ENCODE measurements around the gene PPA1. TPM values are rescaled to one million over a fixed set of nuclear protein-coding genes. Genes with fewer than 3 reads are reported as not detected.

PPA1 gene
- total RNA-seq, 2 experiments from 2014 or later: 357 to 368 TPM

- POLR2A ChIA-PET: interaction anchor here (1.0 to 4.8 kb wide), 9 partner anchors 9 to 234 kb away, joined by 3 to 38 read pairs (median 7); partner anchors contain the start of genes EIF4EBP2, PPA1 and TYSND1
- H3K36me3 Mint-ChIP-seq (ENCODE audit: low read depth): peaks cover 35% of the 10 kb centered on the region
- H3K4me1 Mint-ChIP-seq (ENCODE audit: low read depth): peaks cover 60% of the 10 kb centered on the region
- peak overlapping the region; percentile 92 for H3K4me3 Mint-ChIP-seq
- peak overlapping the region; percentile 96 for H3K27ac Mint-ChIP-seq
- no peaks in the 10 kb centered on the region for H3K27me3 Mint-ChIP-seq
- intact Hi-C loops (cut with micrococcal nuclease): no loop called here
- peak; percentile 45 for DNase-seq
- no peaks in the 10 kb centered on the region for H3K9me3 Mint-ChIP-seq
- CTCF ChIA-PET: interaction anchor here (1.0 to 6.0 kb wide), 8 partner anchors 15 to 209 kb away, joined by 3 to 60 read pairs (median 4); partner anchors contain the start of gene TYSND1
- no peak for TF ChIP-seq CTCF (IDR thresholded peaks at IDR 0.05)
- peak; percentile 9 for ATAC-seq
Observed at GRCh38 chr10:70169649-70170364, 63.4 kb downstream of the PPA1 start.

DNA sequence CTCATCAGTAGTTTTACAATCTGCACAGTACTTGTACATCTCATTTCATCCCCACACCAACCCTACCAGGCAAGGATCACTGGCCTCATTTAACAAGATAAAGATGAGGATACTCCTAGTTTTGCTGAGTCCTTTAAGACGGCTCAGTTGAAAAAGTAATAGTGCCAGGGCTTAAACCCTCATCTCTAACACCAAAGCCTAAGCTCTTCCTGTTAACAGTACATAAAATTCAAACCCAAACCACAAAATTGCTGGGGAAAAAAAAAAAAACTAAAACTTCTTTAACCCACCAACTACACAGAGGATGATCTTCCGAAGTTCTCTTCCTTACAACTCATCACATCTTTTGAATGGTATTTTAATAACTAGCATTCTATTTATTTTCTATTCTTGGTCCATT, 64.2 kb downstream of the PPA1 start:
- no peak for DNase-seq
- Mint-ChIP-seq H3K27me3 (no peaks in the 10 kb centered on the region), H3K9me3 (no peaks in the 10 kb centered on the region), H3K4me3 (peak overlapping the region; percentile 92), H3K4me1 (ENCODE audit: low read depth) (peaks cover 60% of the 10 kb centered on the region), H3K36me3 (ENCODE audit: low read depth) (peaks cover 39% of the 10 kb centered on the region), H3K27ac (peak overlapping the region; percentile 96)
- ChIA-PET POLR2A (interaction anchor here (0.8 to 4.8 kb wide), 6 partner anchors 16 to 65 kb away, joined by 3 to 38 read pairs (median 10); partner anchors contain the start of genes PPA1 and TYSND1), CTCF (interaction anchor here (1.0 to 6.0 kb wide), 3 partner anchors 14 to 53 kb away, joined by 3 to 60 read pairs (median 11); partner anchors contain the start of gene TYSND1)
- no peak for TF ChIP-seq CTCF (IDR thresholded peaks at IDR 0.05)
- intact Hi-C loops (cut with micrococcal nuclease): no loop called here
- ATAC-seq: no peak

DNA sequence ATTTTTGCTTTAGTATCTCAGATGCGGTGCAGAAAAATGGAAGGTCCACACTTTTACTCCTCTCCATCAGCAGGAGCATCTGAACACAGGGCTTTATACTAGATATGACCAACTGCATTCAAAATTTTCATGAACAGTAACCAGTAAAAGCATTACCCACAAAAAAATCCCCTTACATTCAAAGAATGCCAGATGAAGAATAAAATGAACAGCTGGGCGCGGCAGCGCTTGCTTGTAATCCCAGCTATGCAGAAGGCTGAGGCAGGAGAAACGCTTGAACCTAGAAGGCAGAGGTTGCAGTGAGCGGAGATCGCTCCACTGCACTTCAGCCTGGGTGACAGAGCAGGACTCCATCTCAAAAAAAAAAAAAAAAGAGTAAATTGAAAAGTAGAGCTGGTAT, 66.0 kb downstream of the PPA1 start:
- ChIA-PET POLR2A (interaction anchor here (2.3 to 4.8 kb wide), 2 partner anchors 21 to 64 kb away, joined by 14 to 23 read pairs; partner anchors contain the start of genes PPA1 and TYSND1), CTCF (interaction anchor here (1.0 to 6.0 kb wide), 5 partner anchors 10 to 52 kb away, joined by 3 to 60 read pairs (median 3); partner anchors contain the start of gene TYSND1)
- H3K9me3 Mint-ChIP-seq: no peaks in the 10 kb centered on the region
- H3K27me3 Mint-ChIP-seq: no peaks in the 10 kb centered on the region
- H3K27ac Mint-ChIP-seq: peak overlapping the region; percentile 56
- peaks cover 69% of the 10 kb centered on the region for H3K4me1 Mint-ChIP-seq (ENCODE audit: low read depth)
- no peak for TF ChIP-seq CTCF (IDR thresholded peaks at IDR 0.05)
- ATAC-seq (no peak), DNase-seq (peak; percentile 36)
- peaks cover 45% of the 10 kb centered on the region for H3K36me3 Mint-ChIP-seq (ENCODE audit: low read depth)
- intact Hi-C loops (cut with micrococcal nuclease): no loop called here
- H3K4me3 Mint-ChIP-seq: peak overlapping the region; percentile 34

- peaks cover 70% of the 10 kb centered on the region for H3K4me1 Mint-ChIP-seq (ENCODE audit: low read depth)
- H3K27me3 Mint-ChIP-seq: no peaks in the 10 kb centered on the region
- no peak for TF ChIP-seq CTCF (IDR thresholded peaks at IDR 0.05)
- H3K27ac Mint-ChIP-seq: peak overlapping the region; percentile 82
- POLR2A ChIA-PET: interaction anchor here (4.8 kb wide), 1 partner anchor 65 kb away, joined by 23 read pairs; the partner anchor contains the start of gene PPA1
- peaks cover 53% of the 10 kb centered on the region for H3K36me3 Mint-ChIP-seq (ENCODE audit: low read depth)
- ATAC-seq: no peak
- CTCF ChIA-PET: interaction anchor here (1.0 to 6.0 kb wide), 3 partner anchors 9 to 51 kb away, joined by 3 to 60 read pairs (median 11); partner anchors contain the start of gene TYSND1
- H3K9me3 Mint-ChIP-seq: no peaks in the 10 kb centered on the region
- intact Hi-C loops (cut with micrococcal nuclease): no loop called here
- no peak for DNase-seq
- H3K4me3 Mint-ChIP-seq: no peak overlapping the region
Observed at GRCh38 chr10:70166394-70166793, 66.8 kb downstream of the PPA1 start.

- ATAC-seq (no peak), DNase-seq (no peak)
- Mint-ChIP-seq H3K4me1 (ENCODE audit: low read depth) (peaks cover 84% of the 10 kb centered on the region), H3K36me3 (ENCODE audit: low read depth) (peaks cover 58% of the 10 kb centered on the region), H3K4me3 (peak overlapping the region; percentile 29), H3K27me3 (no peaks in the 10 kb centered on the region), H3K27ac (peak overlapping the region; percentile 85), H3K9me3 (no peaks in the 10 kb centered on the region)
- intact Hi-C loops (cut with micrococcal nuclease): no loop called here
- ChIA-PET CTCF (no interaction called here), POLR2A (no interaction called here)
- no peak for TF ChIP-seq CTCF (IDR thresholded peaks at IDR 0.05)
Observed at GRCh38 chr10:70164163-70164562, 69.1 kb downstream of the PPA1 start.

Data from activated CD8-positive, alpha-beta T cell treated with anti-CD3 and anti-CD28 coated beads for 36 hours (primary cell).